GM18511 (cell line): ENCODE data around the gene DST.

Experiments used
- ATAC-seq: cut with Tn5 transposase; IDR thresholded peaks from one replicate; pipeline ENCODE4 v1.9.1; 2021; ENCODE audit warnings: mild to moderate bottlenecking, moderate library complexity; ENCODE audit not compliant: unreplicated experiment

Gene DST

DNA sequence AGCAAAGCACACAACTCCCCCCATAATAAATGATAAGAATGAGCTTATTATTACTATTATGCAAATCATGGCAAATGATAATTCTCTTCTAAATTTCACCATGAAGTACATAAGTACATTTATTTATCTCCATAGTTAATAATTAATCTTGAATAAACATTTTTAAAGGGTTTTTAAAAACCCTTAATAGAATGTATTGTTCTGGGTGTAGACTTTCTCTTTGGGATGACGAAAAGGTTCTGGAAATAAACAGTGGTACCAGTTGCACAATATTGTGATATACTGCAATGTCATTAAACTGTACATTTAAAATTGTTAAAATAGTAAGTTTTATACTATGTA is 18.0 kb downstream of the DST start:
- ATAC-seq, result no peak

DNA sequence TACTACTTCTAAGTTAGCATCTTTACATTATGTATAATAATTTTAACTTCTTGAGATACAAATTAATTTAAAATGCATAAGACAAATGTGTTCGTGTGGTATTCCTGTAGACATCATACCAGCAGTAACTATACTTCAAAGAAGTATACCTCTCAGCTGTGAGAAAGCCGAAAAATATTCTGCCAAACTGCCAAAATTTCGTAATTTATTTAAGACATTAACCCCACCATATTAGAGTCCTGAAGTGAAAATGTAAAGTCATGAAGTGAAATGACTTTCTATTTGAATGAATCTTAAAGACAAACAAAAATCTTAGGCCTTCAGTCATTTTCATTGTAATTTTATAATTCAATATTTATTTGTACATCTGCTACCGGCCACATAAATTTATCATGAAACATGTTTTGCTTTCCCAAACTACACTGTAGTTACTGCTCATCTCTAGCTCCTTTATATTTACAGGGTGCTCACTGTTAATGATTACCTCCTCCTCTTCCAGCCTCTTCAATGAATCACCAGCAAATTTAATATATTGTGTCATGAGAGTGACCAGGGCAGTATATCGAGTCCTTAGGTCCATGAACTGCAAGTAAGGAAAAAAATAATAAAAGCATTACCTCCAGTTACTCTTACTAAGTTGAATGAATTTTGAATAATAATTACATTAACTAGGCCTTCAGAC is 18.5 kb downstream of the DST start:
- no peak for ATAC-seq

DNA sequence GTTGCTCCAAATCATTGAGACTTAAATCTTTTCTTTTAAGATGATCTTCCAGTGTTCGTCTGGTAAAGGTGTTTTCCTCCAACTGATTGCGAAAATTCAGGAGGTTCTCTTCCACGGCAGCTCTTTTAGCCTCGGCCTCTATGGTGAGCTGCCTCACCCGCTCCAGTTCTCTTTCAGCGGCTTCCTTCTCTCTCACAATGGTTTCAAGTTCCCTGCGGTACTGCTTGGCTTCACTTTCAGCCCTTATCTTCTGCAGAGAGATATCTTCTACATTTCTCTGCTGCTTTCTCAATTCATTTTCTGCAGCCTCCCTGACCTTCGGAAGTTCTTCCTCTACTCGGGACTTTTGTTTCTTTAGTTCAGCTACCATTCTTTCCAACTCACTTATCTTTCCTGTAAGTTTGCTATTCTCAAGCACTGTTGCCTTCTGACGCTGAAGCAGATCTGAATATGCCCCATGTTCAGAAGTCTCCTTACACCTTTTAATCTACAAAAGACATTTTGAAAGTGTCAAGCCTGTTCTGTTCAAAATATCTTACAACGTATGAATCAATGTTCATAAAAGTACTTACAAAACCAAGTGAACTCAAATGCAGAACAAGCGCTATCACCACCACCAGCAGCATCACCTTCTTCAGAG is 22.3 kb downstream of the DST start:
- no peak for ATAC-seq

DNA sequence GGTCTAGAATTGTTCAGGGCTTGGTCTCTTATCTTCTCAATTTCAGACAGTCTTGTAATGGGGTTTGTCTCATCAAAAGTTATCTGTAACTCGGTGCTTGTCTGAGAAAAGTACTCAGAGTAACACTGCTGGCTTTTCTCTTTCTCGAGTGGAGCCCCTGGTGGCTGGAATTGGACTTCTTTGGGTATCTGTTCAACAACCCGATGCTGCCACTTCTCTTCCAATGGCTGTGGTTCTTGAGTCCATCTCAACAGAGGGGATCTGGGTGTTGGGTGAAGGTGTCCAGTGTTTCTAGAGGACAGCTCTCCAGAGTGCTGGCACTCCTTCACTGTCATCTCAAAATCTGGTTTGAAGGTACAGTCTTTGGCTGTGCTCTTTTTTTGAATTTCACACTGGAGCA is 24.6 kb downstream of the DST start:
- ATAC-seq, result no peak

DNA sequence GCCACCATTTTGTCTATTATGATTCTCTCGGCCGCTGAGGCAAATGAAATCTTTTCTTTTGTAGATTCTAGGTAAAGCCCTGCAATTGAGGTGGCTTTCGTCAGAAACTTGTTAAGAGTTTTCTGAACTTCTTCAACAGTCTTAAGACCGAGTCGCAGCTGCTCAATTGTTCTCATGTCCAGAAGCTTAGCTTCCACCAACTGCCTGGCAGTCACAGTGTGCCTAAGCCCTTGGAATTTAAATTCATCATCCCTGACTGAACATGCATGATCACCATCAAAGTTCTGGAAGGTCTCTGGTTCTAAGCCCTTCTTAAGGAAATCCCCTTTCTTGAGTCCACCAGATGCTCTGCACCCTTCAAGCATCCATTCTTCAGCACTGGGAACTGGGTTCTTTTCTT is 25.7 kb downstream of the DST start:
- ATAC-seq, result no peak

DNA sequence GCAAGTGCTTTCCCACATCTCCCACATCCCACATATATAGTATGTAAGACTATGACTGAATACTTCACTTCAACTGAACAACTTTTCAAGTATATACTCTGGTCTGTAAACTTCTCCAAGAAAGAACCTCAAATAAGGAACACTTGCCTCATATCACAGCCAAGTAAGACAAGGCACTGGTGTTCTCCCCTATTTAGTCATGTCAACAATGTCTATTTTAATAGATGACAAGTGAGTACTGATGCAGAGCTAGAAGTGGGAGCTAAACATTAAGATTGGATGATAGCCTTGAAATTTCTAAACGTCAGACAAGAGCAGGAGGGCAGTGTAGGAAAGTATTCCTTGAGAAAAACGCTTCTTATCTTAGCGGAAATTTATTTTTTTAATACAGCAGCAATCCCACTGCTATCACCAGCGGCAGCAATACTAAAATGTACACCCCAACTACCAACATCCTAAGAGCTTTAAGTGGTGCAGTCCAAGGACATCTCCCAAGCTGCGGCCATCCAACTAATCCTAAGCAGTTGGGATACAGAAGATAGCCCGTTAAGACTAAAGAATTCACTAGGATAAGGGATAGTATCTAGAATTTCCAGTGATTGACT is 29.3 kb downstream of the DST start:
- no peak for ATAC-seq

DNA sequence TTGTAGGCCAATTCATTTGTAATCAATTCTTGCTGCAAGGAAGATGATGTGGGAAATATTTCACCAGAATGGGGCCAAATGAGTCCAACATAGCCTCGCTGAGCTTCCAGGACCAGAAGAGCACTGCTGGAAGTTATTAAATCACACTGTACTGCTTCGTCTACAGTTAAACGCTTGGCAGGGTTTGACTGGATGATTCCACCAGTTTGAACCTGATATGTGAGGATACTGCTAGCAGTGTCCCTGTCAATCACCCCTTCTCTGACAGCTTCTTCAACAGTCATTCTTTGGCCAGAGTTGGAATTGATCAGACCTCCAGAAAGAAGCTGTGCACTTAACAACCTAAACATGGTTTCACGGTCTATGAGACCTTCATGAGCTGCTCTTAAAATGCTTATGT is 34.4 kb downstream of the DST start:
- no peak for ATAC-seq

DNA sequence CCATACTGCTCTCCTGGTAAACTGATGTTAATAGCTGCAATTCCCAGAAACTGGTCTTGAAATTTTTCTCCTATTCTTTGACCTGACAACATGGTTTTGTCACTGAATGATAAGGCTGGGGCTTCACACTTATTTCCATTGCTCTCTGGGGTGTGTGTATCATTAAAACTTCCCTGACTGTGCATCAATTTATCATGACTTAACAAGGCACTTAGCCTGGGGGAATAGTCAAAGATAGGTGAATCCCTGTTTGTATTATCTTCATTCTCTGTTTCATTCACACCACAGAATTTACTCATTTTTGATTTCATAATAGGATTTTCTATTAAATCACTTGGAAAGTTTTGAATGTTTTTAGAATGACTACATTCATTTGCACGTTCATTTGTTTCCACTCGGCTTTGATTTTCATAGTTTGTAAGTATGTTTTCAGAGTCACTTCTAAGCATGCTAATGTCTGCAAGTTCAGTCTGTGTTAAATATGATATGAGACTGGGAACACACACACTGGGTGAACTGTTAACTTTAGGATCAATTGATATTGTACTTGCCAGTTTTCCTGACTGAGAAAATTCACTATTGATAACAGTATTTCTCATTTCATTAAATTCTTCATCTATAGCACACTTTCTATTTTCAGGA is 35.5 kb downstream of the DST start:
- no peak for ATAC-seq

DNA sequence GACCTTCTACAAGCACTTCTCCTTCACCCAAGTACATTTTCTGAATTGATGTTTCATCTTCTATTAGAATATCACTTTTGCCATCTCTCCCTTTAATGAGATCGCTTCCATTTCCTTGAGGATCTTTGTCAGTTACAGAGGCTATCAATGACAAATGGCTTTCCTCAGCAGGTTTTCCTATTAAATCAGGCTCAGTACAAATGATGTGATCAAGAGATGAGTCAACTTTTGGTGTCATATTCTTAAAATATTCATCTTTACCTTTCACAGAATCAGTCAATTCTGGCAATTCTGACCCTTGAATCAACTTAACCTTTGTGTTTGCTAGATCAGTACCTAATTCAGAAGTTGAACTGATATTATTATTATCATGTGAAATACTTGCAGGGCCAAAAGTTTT is 37.3 kb downstream of the DST start:
- ATAC-seq, result no peak

DNA sequence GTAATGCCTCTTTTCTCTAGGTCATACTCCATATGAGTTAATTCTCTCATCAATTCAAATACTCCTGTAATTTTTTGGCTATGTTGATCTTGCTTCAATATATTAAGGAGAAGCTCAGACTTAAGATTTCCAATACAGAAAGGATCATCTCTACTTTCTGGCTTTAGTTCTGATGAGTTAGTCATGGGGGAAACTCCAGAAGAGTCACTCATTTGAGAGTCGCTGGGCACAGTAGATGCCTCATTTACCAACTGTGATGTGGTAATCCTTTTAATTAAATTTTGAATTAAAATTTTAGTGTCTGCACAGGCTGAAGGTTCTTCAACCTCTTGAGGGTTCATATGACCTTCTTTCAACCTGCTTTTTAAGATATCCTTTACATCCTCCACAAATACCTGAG is 38.5 kb downstream of the DST start:
- no peak for ATAC-seq

DNA sequence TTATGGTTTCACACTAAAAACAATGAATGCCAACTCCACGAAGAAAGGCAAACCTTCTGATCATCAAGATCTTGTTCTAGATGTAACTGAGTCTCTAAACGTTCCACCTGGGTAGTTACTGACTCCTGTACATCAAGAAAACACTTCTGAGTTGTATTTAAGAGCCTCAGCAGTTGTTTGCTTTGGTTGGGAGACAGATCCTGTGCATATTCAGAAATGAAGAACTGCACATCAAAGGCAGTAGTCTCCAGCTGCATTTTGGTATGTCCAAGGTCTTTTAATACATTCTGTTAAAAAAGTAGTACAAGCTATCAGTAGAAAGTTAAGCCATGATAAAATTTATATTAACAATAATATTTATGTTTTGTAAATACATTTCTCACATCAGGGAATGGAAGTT is 41.3 kb downstream of the DST start:
- no peak for ATAC-seq

DNA sequence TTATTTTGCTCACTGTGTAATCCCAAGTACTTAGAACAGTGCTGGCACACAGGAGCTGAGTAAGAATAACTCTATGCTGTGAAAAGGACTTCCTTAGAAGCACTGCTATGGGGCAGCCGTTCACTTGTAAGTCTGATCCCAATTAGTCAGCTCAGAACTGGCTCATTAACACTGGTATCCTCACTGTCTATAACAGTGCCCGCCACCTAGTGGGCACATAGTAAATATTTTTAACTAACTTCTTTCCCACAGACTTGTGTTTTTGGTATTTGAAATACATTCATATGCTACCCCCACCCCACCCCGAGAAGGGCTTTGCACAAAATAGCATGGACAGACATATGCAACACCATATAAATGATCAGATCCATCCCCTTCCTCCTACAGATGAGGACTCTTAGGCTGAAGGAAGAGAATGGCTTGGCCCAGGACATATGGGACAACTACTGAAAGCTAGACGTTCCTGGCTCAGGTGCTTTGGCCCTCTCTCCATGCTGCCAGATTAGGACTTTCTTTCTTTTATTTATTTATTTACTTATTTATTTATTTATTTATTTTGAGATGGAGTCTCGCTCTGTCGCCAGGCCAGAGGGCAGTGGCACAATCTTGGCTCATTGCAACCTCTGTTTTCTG is 47.1 kb downstream of the DST start:
- ATAC-seq, result peak; percentile 25

DNA sequence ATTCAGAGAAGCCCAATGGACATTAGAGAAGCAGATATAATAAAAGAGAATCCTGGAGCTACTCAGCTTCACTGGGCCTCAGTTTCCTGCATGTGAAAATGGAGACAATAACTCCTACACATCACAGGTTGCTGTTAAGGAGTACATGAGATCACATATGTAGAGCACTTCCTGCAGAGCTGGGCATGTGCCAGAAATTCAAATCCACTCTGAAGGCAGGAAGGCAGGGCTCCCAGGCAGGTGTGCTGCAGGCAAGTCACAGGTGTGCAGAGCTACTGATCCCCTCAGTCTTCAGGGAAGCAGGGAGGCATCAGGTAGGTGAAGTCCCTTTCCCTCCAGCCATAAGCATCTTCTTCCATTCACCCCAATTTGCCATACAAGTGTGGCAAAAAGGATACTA is 48.0 kb downstream of the DST start:
- no peak for ATAC-seq

DNA sequence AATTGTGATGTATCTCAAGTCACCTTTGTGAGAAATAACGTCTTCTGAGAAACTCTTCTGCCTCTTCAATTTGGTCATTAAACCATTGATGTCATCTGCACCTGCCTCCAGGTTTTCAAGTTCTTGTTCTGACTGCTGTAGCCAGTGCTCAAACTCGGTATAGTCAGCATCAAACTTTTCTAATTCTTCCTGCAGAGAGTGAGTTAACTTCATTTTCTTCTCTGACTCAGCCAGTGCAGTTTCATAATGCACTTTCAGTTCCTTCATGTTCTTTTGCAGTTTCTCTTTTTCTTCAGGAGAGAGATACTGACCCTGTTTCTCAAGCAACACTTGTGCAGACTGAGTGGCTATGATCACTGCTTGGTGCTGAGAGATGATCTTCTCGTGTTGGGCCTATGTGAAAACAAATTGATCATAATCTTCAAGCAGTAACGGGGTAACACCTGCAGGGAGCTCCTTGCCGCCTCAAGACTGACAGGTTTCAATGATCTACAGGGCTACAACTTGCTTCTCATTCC is 48.8 kb downstream of the DST start:
- ATAC-seq, result peak; percentile 94

DNA sequence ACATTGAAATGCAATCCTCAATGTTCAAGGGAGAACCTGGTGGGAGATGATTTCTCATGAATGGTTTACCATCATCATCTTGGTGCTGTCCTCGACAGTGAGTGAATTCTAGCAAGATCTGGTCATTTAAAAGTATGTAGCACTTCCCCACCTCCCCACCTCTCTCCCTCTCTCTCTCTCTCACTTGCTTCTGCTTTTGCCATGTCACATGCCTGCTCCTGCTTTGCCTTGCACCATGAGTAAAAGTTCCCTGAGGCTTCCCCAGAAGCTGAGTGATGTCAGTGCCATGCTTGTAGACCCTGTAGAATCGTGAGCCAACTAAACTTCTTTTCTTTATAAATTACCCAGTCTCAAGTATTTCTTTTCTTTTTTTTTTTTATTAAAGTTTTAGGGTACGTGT is 60.5 kb downstream of the DST start:
- ATAC-seq, result no peak

DNA sequence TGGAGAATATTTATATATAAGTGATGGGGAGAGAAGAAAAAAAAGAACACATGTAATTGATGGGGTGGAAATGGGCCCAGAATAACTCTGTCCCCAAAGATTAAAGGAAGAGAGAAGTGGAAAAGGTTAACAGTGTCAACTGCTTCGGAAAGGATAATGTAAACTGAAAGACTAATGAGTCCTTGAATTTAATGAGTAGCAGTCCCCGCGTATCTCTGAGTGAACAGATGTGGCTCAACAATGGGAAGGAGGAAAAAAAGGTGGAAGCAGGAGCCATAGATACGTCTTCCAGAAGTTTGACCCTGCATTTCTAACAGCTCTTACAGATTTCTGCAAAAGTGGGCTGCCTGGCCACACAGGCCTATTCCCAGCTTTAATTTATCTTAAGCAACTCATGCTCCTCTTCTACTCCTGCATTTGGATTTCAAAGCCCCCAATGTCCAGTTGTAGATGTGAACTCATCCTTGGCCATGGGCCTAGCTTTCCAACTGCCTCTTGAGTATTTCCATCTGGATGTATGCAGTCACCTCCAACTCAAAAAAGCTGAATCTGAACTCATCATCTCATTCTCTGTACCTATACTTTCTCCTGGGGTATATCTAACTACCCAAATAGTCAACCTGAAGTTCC is 61.3 kb downstream of the DST start:
- ATAC-seq, result no peak

DNA sequence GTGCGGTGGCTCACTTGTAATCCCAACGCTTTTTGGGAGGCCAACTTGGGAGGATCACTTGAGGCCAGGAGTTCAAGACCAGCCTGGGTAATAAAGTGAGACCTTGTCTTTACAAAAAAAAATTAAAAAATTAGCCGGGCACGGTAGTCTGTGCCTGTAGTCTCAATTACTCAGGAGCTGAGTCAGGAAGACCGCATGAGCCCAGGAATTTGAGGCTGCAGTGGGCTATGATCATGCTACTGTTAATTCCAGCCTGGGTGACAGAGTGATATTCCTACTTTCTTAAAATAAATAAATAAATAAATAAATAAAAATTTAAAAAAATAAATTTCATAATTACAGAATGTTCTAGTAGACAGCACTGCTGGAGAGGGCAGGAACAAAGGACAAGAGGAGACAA is 62.4 kb downstream of the DST start:
- ATAC-seq, result no peak

DNA sequence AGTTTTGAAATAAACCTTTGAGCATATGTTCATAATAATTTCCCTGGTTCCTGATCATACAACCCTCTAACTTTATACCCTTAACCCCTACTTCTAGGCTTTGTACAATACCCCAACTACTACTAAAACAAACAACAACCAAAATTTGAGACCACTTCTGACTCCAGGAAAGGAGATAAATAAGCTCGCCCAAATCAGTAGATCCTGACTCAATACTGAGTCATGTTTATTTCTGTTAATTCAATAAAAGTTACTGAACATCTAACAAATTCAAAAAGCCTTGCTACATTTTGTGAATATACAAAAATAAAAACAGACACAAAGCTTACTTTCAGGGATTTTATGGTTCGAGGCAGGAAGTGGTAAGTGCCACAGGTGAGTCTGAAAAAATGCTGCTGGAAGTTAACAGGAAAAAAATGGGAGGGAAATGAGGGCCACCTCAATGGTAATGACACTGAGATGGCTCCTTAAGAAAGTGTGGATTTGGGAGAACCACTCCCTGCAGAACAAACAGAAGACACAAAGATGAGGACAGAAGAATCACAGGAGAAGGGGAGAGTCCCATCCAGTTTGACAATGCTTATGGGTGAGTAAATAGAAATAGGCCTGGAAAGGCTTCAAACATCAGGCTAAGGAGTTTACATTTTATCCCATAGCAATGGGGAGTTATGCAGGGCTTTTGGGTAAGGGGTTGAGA is 63.4 kb downstream of the DST start:
- ATAC-seq, result no peak

DNA sequence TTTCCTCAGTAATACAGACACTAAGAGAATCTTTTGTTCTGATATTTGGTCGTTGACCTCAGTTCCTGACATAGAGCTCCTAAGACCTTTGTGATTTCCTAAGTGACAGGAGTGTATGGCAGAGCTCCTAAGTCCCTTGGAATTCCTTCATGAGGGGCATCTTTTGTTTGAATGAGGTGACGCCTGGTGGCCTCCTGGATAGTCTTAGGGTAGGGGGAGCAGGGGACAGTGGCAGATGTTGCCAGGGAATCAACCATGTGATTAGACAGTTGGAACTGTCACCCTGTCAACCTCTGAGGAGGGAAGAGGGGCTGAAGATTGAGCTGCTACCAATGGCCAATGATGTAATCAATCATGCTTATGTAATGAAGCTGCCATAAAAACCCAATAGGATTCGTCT is 67.0 kb downstream of the DST start:
- ATAC-seq, result no peak

DNA sequence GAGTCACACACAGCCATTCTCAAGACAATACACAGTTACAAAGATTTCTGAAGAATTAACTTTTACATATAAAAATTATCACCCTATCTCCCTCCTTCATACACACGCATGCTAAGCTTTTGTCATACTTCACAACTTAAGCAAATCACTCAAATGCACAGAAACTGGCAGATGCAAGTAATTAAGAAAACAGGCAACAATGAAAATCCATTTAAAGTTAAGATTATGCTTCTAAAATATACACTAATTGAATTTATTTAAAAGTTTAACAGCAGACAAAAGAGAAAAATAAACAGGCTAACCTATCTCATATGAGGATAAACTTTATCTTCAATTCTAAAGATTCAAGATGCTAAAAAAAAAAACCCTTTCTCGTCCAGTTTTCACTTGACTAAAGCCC is 68.4 kb downstream of the DST start:
- no peak for ATAC-seq

DNA sequence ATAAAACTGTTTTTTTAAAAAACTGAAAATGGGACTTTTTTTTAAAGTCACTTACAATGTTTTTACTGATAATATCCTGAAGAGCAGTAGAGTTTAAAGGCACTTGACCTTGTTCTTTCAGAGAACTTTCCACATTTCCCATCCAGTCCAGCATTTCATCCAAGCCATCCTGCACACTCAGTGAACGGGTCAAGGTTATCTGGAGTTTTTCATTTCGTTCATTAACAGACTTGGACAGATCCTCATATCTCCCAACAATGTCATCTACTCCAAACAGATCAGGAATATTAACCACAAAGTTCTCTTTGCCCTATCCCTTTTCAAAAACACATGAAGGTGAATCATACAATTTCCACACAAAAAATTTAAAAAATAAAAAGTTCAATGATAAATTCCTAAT is 69.1 kb downstream of the DST start:
- no peak for ATAC-seq
